GM18519 (cell line): ENCODE measurements around the gene CYTH1.

Source experiments
- ATAC-seq: cut with Tn5 transposase; IDR thresholded peaks from one replicate; pipeline ENCODE4 v1.9.1; 2021; ENCODE audit warnings: mild to moderate bottlenecking, moderate library complexity; ENCODE audit not compliant: unreplicated experiment, low FRiP score

The CYTH1 gene

GRCh38 chr17:78696016-78696982, 85.8 kb downstream of the CYTH1 start:
- no peak for ATAC-seq

DNA sequence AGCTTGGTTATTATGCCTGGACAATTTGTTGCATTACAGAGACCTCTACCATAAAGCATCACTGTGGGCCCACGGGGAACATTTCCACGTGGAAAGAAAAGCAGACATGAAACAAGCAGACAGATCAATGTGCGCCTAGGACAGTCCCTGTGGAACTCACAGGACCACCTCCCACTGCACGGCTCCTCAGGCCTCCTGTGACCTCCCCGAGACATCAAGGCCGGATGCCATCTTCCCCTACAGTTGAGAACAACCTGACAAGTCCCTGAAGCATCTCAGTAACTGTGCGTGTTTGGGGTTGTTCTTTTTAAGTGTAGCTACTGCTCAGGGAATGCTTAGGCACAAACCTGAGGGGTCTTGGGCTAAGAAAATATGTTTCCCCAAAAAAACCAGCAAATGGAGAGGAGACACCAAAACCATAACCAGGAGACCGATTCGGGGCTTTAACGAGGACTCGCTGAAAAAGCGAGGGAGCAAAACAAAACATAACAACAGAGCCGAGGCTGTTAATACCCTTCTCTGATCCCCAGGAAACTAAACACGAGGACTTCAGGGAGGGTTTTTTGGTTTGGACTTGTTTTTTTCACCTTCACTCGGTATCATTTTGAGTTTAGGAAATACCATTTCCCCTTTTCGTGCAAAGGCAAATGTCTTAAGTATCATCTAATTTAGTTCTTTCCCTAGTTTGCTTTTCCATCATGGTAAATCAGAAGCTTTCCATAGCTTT, 87.1 kb downstream of the CYTH1 start:
- no peak for ATAC-seq

GRCh38 chr17:78693346-78694083, 88.6 kb downstream of the CYTH1 start:
- ATAC-seq, result no peak

DNA sequence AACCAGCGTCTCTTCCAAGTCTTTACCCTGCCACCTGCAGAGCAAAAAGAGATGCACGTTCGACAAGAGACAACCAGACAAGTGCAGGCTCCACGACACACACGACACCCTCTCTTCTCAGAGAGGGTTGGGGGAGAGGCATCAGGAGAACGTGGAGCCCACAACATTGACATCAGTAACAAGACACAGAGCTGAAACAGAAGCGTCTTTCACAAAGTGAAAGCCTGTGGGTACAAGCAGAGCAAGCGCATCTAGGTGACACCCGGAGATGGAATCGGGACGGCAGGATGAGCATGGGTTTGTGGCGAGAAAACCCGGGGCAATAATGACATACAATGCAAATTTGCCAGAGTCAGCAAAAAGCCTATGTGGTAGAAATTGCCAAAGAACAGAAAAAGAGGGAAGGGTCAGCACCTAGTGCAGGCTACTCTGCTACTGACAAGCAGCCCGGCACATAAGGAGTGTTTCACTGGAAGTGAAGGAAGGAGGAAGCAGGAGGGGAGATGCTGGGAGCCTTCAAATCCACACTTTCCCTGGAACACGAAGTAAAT, 89.5 kb downstream of the CYTH1 start:
- ATAC-seq, result no peak

- ATAC-seq, result no peak
Observed at GRCh38 chr17:78689029-78689428, 93.0 kb downstream of the CYTH1 start.

- ATAC-seq, result no peak
Observed at GRCh38 chr17:78687944-78688343, 94.1 kb downstream of the CYTH1 start.

GRCh38 chr17:78687125-78687524, 94.9 kb downstream of the CYTH1 start:
- no peak for ATAC-seq

- no peak for ATAC-seq
Observed at GRCh38 chr17:78684026-78684425, 98.0 kb downstream of the CYTH1 start.

GRCh38 chr17:78683408-78683961, 98.6 kb downstream of the CYTH1 start:
- no peak for ATAC-seq

GRCh38 chr17:78682363-78682762, 99.7 kb downstream of the CYTH1 start:
- ATAC-seq, result no peak

- no peak for ATAC-seq
Observed at GRCh38 chr17:78680436-78680835, 101.6 kb downstream of the CYTH1 start.

DNA sequence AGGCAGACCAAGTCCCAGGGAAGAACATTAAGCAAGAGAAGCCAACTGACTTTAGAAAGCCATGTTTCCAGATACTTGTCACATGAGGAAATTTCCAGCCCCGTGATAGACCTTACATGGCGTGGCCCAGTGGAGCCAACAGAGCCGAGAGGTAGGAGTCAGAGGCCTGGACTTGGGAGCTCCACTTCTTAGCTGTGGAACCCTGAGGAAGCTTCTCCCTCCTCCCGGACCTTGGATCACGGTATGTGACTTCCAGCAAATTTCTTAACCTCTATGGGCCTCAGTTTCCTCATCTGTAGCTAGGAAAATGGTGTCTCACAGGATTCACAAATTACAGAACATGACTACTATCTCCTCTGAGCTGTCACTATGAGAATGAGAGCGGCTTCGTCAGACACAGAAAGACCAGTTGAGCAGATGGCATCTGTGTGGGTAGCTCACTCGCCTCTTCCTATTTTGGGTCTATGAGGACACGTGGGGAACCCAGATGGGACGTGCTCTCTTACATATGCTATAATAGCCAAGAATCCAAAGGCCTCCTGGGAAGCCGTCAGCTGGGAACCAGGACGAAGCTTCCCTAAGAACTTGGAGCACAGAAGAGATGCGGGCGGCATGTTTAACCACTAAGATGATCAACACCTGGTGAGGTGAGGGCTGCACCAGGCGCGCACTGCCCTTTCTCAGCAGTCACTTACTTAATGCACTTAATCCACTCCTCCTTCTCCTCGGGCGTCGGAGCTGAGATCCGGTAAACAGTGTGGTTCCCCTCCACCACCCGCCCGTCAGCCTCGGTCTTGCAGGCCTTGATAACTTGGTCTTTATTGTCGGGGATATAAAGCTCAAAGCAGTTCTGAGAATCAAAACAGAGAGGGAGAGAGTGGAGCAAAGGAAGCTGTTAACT, 102.3 kb downstream of the CYTH1 start:
- ATAC-seq, result no peak

DNA sequence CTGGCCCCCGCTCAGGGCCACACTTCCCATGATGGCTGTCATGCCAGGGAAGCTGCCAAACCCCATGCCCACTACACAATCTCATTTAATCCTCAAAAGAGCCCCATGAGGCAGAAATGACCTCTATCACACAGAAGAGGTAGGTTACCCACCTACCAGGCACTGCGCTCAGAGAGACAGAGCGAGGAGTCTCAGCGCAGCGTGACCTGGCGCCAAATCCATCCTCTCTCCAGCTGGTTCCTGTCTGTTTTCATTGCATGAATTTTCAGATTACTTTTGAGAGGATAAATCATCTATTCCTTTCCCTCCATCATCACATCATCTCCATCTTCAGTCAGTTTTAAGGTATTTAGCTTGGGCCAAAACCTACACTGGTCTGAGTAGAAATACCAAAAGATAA, 103.4 kb downstream of the CYTH1 start:
- no peak for ATAC-seq

DNA sequence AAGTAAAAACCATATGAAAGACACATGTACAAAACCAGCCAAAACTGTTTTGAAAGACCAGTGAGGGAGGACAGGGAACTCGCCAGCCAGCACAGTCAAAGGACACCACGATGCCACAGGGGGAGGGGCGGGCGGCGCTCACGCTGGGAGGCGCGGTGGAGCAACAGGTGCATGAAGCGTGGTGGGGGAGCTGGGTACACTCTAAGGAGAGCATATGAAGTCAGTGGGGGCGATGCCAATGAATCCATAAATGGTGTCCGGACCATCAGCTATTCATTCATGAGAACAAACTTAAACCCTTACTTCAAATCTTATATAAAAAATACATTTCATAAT, 103.9 kb downstream of the CYTH1 start:
- no peak for ATAC-seq

DNA sequence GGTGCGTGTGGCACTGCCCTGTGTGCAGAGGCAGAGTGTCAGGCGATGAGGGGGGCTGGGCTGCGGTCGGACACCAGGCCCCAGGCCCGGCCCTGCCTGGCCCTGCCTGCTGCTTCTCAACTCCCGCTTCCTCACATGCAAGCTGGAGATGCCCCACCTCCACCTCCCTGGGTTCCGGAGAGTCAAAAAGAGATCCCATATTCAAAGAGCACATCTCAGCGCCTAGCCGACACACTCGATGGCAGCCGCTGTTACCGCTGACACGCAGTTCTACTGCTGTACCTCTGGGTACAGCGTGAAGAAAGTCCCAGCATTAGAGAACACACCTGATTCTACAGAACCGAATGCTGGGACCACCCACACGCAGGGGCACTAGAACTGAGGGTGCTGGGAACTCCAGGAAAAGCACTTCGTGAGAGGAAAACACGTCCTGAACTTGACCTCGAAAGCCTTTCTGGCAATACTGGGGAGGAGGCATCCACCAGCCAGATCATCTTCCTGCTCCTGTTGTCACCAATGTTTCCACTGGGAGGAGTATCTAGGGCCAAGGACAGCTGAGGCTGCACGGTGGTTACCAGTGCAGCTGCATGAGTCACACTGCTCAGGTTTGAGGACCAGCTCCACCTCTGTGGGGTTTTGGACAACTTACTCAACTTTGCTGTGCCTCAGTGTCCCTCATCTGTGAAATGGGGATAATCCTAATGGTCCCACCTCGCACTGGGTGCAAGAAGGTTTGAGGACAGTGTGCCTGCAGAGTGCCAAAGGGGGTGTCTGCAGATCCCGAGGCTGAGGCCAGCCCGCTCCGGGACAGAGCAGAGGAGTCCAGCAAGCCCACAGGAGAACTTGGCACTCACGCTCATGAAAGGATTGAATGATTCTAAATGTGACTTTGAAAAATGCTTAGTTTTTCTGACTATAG, 104.5 kb downstream of the CYTH1 start:
- ATAC-seq, result no peak

- ATAC-seq, result no peak
Observed at GRCh38 chr17:78676412-78677302, 105.4 kb downstream of the CYTH1 start.

DNA sequence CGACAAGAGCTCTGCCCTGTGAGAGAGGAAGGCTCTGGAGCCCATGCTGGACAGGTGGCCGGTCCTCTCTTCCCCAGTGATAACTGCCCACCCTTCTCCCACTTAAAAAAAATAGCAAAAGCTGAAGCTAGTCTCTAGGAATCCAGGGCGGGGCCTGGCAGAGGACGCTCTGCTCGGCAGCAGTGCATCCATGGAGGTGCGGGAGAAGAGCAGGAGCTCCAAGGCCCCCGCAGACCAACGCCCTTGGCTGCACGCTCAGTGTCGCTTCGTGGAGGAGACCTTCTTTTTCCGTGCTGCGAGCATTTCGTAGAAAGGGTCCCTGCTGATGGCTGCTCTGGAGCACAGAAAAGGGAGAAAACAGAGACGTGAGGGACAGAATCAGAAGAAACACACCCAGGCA, 106.2 kb downstream of the CYTH1 start:
- no peak for ATAC-seq

DNA sequence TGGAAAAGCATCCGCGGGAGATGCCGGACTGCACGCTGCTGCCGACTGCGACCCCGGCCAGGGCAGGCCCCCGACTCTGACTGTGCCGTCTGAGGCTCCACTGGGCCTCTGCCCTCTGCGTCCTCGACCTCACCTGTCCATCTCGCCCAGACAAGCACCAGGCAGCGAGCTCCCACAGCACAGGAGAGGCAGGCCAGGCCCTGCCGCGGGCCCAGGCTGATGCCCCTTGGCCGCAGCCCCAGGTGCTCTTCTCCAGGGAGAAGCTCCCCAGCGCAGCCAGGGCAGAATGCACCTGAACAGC, 106.8 kb downstream of the CYTH1 start:
- ATAC-seq, result no peak
